NCI-H1417 (cell line): Measurements from ENCODE around the gene CTIF.

Experiments
- DNase-seq, 3 experiments: peaks; one replicate each; lab custom pipeline; 2025; lab: John Stamatoyannopoulos, UW

The CTIF gene

DNA sequence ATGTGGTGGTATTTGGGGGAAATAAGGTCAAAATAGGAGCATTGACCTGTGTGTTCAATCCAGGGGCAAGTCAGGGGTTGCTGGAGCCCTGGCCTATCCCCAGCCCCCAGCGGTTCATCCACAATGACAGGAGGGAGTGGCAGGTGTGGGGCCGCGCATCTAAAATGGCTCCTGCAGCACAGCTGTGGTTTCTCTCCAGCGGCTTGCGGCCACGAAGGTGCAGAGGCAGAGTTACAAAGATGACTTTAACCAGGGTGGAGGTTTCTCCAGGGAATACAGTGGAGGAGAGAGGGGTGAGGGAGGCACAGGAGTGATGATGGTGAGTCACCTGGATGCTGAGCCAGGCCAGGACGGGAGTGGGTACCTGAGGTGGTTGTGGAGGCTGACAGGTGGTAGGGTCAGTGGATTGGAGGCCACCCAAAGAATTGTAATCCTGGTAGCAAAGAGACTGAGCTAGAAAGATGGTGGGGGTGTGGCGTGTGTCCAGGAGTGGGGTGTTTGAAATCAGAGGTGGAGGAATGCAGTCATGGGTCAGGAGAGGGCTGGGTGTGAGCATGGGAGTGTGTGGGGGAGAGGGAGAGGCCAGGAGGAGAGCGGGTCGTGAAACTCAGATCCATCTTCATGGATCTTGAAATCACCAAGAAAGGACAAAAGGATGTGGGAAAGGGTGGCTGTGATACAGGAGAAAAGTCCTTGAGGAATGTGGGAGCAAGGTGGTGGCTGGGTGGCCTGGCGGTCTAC is 83.2 kb downstream of the CTIF start:
- DNase-seq: peak in 1 of 3 experiments; percentile 9

DNA sequence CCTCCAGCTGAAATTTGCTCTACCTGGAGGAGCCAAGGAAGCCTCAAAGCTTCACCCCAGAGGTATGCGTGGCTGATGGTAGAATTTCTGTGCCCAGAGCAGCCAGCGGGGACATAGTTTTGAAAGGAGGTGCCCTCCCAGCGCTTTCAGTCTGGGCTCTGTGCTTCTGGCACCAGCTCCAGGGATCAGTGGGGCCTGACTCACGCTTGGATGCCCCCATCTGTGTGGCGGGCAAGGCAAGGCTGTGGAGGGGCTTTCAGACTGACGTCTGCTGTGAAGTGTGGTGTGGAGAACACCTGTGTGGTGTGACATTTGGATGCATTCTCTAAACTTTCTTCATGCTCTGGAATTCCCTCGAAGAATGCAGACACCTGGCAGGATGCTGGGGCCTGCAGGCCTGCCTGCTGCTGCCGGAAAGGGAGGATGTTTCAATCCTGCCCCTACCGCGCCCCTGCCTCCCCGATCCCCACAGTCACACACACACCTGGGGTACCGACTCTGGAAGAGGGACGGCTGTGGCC is 84.1 kb downstream of the CTIF start:
- no peak for DNase-seq

DNA sequence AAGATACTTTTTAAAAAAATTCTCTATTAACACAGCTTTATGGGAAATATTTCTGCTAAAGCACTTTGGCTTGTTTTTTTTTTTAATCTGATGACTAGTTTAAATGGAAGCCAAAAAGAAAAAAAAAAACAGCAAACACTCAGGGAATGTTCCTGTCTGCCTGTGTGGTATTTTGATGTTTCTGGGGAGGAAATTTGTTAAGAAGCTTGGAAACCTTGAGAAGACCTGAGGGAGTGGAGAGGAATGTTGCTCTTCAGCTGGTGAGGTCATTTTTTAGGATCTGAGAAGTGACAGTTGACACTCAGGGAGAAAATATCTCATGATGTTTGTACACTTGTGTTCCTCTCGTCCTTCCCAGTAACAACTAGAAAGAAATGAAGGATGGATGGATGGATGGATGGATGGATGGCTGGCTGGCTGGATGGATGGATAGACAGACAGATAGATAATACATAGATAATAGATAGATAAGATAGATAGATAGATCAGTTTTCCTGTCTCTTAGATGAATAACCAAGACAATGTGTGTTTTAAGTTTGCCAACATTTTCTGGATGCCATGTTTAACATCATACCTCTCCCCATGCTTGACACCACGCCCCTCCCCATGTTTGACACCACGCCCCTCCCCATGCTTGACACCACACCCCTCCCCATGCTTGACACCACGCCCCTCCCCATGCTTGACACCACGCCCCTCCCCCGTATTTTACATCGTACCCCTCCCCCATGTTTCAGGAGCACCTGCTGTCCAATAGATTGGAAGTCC is 84.8 kb downstream of the CTIF start:
- no peak for DNase-seq

DNA sequence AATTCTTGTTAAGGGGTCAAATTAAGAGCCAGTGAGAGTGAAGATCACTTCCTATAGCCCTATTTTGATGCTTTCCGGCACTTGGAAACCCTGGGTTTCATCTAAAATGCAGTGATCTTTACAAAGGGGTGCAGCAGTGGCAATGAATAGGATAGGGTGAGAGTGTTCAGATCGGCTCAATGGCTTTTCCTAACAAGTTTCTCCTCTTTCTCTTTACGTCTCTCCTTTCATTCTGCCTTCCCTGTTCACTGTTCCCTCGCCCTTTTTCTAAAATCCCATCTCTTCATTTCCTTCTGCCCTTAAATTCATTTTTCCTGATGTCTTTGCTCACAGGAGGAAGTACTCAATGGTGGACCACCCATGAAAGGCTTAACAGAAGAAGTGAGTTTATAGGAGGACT is 86.0 kb downstream of the CTIF start:
- no peak for DNase-seq

DNA sequence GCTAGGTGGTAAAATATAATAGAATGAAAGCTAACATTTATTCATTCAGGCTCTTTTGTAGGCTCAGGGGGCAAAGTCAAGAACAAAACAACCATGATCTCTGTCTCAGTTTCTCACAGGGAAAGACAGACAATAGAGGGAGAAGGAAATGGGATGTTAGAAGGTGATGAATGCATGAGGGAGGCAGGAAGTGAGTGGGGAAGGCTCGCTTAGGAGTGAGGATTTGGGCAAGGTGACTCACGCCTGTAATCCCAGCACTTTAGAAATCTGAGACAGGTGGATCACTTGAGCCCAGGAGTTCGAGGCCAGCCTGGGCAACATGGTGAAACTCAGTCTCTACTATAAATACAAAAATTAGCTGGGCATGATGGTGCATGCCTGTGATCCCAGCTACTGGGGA is 88.4 kb downstream of the CTIF start:
- DNase-seq: no peak

DNA sequence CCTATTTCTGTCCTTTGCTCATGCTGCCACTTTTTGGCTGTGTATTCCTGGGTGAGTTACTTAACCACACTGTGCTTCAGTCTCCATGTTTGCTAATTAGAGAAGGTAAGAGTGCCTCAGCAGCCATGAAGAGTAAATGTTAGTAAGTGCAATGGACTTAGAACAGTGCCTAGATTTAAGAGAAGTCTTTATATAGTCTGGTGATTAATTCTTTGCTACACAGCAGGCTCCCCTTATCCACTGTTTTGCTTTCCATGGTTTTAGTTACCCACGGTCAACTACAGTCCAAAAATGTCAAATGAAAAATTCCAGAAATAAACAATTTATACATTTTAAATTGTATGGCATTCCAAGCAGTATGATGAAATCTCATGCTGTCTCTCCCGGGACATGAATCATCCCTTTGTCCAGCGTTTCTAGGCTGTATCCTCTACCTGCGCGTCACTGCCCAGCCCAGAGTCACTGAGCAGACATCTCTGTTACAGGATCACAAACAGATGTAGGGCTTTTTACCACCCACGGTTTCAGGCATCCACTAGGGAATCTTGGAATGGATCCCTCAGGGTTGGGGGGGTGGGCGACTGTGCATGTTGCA is 91.0 kb downstream of the CTIF start:
- DNase-seq: no peak

DNA sequence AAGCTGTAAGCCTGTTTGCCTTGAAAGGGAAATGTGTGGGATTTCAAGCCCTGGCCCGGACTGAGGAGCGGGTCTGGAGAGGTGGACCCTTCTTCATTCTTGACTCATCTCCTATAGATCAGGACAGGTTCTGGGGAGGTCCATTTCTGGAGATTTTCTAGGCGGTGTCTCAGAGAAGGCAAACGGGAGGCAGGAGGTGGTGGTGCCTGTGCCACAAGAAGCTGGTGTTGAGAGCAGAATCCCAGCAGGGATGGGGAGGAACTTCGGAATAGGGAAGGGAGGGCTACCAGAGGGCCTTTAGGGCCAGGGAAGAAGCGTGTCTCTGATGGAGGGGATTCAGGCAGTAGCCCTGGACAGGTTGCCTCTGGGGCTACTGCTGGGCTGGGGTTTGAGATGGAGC is 93.0 kb downstream of the CTIF start:
- no peak for DNase-seq

DNA sequence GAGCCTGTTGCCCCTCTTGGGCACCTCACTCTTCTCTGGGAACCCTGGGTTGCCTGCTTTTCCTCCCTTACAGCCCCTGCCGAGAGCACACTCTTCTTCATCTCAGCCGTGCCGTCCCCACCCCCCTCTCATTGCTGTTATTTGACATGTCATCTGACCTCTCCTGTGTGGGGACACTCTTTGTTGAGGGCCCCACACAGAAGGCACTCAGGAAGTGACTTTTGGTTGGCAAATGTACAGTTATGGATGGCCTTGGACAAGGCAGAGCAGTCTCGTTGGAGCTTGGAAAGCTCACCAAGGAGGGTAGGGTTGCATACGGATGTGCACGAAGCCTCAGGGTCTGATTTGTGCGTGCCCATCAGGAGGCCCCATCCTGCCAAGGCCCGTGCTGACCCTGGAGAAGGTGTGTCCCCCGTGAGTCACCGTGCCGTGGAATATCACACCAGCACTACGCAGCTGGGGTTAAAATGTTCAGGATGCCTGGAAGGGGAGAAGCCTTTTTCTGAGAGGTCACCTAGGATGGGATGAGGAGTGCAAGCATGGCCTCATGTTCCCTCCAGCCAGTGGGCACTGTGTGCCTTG is 93.9 kb downstream of the CTIF start:
- no peak for DNase-seq

DNA sequence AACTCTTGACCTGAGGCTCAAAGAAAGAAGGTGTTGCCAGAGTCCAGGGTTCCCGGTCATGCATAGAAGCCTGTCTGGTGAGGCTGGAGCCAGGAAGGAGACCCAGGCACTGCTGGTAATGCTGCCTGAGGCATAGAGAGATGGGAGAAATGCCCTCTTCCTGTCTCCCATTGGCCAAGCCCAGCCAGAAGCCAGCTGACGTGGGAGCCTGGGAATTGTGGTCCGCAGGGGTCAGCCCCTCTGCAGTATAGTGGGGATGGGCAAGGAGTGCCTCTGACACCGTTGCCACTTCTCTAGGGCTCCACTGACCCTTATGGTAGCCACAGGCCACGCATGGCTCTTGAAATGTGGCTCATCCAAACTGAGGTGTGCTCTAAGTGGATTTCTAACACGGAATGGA is 95.7 kb downstream of the CTIF start:
- no peak for DNase-seq

DNA sequence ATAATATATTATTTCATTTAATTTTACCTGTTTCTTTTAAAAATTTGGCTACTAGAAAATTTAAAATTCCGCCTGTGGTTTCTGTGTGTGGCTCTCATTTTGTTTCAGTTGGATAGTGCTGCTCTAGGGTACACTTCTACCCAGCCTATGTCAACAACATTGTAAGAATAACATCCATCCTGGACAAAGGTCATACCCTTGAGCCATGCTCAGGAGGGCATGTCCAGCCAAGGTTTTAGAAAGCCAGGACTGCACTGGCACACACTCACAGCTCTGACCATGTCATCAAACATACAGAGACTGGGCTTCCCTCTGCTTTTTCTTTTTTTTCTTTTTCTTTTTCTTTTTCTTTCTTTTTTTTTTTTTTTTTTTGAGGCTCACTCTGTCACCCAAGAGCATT is 96.1 kb downstream of the CTIF start:
- no peak for DNase-seq

DNA sequence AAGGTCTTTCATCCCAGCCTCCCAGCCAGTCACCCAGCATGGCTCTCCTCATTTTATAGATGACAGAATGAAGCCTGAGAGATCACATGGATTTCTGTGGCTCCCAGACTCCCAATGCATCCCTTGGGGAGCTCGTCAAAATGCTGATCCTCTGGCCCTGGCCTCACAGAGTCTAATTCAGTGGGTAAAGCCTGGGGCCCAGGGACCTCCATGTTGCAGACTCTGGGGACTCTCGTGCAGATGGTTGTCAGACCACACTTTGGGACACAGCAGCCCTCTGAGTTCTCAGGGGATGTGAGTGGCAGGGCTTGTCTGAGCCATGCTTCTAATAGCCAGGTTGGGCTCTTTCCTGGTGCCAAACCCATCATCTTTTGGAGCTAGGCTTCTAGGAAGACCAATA is 97.0 kb downstream of the CTIF start:
- no peak for DNase-seq

DNA sequence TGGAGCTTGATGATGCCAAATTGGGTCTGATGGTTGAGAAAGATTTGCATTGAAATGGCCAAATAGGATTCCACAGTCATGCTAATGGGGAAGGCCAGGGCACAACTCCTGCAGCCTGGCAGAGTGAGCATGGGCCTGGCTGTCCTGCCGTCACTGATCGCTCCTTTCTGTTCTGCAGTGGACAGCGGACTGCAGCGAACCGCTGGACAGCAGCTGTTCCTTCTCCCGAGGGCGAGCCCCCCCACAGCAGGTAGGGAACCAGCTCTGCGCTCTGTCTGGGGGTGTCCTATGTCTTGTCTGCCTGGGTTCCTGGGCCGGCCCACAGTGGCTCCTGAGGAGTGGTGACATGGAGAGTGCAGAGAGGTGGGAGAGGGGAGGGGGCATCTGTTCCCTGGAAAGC is 97.6 kb downstream of the CTIF start:
- no peak for DNase-seq

DNA sequence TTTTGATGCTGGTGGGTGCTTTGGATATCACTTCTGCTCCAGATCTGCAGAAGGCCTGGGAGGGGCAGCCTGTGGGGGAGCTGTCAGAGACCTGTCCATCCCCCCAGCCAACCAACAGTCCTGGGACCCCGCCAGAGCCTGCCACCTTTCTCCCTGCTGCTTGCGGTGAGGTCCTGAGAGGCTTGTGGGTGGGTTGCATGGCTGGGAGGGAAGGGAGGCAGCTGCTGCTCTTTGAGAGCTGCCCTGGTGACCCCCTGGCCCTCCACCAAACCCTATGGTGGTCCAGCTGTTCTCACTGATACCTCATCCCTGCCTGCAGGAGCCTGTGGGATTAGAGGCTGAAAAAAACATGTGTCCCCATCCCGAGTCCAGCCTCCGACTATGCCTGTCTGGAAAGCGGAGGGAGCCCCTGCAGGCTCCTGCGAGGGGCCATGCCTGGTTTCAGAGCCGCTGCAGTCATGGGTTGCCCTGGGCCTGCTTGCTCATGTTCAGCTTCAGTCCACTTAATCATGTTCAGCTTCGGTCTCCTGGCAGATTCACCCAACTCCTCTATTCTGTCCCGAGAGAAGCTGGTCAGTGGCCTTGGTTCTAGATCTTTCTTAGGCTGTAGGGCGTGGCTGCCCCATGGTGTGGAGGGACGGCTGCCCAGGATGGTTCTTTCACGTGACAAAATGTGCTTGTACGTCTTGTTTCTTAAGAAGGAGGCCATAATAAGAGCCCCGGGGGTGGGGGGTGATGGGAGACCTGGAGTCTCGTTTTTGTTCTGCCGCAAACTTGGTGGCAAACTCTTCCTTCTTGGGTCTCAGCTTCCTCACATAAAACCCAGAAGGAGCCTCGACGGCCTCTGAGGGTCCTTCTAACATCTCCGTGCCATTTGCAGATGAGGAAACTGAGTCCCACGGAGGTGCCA is 98.5 kb downstream of the CTIF start:
- no peak for DNase-seq

DNA sequence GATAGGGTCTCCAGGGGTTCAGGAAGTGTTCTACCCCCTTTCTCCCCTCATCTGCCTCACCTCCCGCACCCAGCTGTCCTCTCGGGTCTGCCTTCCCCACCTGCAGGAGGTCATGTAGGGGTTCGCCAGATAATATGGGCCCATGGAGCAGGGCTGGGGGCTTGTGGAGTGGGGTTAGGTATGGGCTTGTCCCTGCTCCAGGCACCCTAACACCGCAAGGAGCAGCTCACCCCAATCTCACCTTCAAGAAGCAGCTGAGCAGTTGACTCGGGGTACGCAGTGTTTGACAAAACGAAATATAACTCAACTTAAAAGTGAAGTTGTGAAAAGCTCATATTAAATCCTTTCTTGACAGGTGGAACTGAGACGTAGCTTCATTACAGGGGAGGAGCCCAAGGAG is 99.6 kb downstream of the CTIF start:
- no peak for DNase-seq

DNA sequence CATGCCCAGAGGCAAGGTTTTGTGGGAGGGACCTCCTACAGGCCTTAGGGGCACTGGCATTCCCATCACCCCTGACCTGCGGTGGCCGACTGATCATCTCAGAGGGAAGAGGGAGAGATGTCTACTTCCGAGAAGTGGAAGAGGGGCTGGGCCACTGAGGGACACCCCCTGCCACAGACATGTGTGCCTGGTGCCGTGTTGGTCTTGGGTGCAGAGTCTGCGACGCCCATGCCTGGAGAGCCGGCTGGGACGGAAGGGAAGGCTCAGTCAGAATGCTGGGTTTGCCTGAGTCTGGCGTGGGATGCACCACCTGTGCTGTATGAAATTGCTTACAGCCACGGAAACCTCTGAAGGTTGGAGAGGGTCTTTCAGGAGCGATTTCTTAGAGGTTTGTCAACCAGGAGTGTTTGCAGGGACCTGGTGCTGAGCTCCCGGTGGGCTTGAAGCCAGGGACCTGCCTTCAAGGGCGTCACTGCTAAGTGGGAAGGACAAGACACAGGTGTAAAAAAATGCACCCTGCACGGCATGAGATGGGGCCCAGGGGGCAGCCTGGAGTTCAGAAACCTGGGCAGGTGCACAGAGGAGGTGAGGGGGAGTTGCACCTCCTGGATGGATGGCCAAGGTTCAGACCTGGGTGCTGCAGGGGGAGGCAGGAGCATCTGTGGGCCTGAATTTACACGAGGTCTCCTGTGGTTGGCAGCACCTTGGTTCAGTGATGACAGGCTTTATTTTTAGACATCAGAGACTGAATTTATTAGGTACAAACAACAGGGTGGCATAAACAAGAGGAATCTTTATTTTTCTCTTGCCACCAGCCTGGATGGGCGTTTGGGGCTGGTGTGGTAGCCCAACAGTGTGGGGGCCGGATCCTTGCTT is 100.3 kb downstream of the CTIF start:
- DNase-seq: no peak

DNA sequence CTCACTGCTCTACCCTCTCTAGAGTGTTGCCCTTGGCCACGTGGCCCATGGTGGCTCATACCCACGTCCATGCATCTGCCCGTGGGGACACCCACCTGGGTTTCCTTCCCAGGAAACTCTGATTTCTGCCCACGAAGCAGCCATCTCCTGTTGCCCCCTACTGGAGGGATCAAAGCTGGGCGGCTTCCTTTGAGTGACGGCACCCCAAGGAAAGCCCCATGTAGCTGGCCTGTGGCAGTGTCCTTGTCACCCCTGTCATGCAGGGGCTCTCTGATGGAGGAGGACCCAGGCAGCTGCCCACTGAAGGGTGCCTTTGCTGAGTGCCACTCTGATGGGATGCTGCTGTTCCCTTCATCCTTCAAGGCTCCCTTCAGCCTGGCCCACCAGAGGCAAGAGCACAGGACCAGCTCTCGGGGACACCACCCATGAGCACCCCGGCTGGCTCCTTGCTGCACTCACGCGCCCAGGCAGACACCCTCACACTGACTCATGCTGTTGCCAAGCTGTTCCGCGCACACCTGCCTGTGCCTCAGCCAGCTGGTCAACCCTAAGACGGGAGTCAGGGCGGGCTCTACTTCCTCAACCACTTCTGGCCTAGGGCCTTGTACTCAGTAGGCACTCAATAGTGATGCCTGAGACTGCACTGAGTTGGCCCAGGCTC is 101.1 kb downstream of the CTIF start:
- DNase-seq: no peak

DNA sequence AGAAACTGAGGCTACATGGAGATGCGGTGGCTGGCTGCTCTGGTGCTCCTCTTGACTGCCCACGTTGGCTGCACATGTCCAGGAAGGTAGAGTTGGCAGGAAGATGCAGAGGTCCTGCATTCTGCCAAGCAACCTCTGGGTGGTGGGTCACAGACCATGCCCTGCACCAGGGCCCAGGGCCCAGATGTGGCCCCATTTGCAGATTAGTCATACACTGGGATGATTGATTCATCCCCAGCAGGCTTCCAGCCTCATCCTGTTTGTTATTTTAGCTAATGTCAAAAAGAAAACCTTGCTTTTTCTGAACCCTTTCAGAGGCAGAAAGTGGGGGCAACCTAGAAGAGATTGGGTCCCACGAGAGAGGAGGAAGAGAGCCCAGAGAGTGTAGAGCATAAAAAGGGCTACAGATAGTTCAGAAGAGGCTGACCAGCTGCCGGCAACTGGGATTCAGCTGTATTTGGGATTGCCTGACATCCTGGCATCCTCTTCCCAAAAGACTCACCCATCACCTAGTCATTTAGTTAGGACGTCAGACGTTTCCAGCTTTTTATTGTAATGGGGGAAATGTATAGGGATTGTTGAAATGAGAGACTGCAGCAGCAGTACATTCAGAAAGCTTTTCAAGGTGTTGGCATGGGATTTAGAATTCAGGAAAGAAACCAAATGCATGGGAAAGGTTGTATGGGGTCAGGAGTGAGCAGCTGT is 101.9 kb downstream of the CTIF start:
- DNase-seq: no peak

DNA sequence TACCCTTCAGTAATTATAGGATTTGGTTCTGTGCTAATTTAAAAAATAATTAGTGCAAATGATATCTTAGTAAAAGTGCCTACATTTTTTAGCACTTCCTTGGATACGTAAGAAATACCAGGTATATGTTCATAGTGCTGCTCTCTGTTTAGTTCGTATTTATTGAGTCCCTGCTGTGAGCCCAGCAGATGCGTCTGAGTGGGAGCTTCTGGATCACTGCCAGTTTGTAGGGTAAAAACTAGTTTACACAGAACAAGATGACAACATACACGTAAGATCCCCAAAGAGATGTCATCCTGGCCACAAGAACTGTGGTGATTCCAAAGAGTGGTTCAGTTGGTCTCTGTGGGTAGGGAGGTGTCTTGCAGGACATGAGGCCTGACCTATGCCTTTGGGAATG is 103.2 kb downstream of the CTIF start:
- peak in 1 of 3 experiments; percentile 43 for DNase-seq

DNA sequence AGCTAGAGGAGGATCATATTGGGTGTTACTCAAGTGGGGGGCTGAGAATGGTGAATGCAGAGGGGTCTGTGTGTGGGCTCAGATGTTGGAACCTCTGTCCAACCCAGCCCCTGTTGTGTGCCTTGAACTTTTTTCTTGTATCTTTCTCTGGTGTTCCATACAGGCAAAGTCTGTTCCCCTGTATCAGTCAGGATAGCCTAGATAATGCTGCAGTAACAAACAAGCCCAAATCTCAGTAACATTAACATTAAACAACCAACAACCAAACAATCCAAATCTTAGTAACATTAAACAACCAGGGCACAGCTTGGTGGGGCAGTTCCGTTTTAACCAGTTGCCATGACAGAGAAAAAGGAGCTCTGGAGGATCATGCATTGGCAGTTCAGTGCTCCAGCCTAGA is 103.7 kb downstream of the CTIF start:
- no peak for DNase-seq
